Upper lobe of right lung (tissue), 1 donor: ENCODE measurements around the gene SRA1. TPM values are rescaled to one million over a fixed set of nuclear protein-coding genes. Genes with fewer than 3 reads are reported as not detected.

Experiments used
- ATAC-seq: fragments of 200-7000 bp; cut with Tn5 transposase; one replicate; pipeline ENCODE4 v1.9.1; 2020; ENCODE audit warnings: mild to moderate bottlenecking, moderate library complexity
- DNase-seq: peaks from one replicate; pipeline ENCODE4 v3.0.0-alpha.2; 2020
- H3K27ac ChIP-seq: fragments of 200-600 bp; one replicate; pipeline ENCODE4 v1.8.0; 2022
- H3K27me3 ChIP-seq: fragments of 200-600 bp; one replicate; pipeline ENCODE4 v1.8.0; 2022; ENCODE audit warnings: mild to moderate bottlenecking
- H3K36me3 ChIP-seq: fragments of 200-600 bp; one replicate; pipeline ENCODE4 v1.8.0; 2022
- H3K4me1 ChIP-seq: fragments of 200-600 bp; one replicate; pipeline ENCODE4 v1.8.0; 2022
- H3K4me3 ChIP-seq: fragments of 200-600 bp; one replicate; pipeline ENCODE4 v1.8.0; 2022; ENCODE audit warnings: mild to moderate bottlenecking
- H3K9me3 ChIP-seq: fragments of 200-600 bp; one replicate; pipeline ENCODE4 v1.8.0; 2022
- intact Hi-C: fragments of 100-400 bp; cut with DNase I; formaldehyde crosslinking; loops from one replicate; pipeline ENCODE4 v1.11.0; 2022
- total RNA-seq: library from RNA; stranded (reverse); fragmentation: NEBNext Ultra II Directional; extraction: Animal tissue kit (Norgen Biotek cat#: 25700); gene quantifications from one replicate; pipeline ENCODE4 v1.2.1, GENCODE V29; 2021
- TF ChIP-seq, protein P1 (sequence below): fragments of 200-600 bp; IDR thresholded peaks from one replicate; pipeline ENCODE4 v1.8.0; 2022; ENCODE audit warnings: antibody characterized with exemption
- donor health status: DM: no; HTN: yes; CAD: no; lungs with severe emphysema.

Gene SRA1
- total RNA-seq, 1 donor from 2014 or later = 19.4 TPM

DNA sequence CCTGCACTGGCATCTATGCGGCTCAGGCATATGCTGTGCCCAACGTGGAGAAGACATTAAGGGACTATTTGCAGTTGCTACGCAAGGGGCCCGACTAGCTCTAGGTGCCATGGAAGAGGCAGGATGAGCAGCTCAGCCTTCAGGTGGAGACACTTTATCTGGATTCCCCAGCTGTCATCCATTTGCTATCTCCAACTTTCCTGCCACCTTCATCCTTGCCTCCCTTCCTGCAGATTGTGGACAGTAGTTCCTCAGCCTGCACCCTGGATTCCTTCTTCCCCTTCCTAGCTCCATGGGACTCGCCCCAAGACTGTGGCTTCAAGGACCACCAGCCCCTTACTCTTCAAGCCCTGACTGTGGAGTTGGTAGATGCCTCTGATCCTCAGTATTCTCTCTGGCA is 9.4 kb upstream of the SRA1 start:
- peaks cover 21% of the 10 kb centered on the region for H3K36me3 ChIP-seq
- no peak for ATAC-seq
- TF ChIP-seq, protein P1, sequence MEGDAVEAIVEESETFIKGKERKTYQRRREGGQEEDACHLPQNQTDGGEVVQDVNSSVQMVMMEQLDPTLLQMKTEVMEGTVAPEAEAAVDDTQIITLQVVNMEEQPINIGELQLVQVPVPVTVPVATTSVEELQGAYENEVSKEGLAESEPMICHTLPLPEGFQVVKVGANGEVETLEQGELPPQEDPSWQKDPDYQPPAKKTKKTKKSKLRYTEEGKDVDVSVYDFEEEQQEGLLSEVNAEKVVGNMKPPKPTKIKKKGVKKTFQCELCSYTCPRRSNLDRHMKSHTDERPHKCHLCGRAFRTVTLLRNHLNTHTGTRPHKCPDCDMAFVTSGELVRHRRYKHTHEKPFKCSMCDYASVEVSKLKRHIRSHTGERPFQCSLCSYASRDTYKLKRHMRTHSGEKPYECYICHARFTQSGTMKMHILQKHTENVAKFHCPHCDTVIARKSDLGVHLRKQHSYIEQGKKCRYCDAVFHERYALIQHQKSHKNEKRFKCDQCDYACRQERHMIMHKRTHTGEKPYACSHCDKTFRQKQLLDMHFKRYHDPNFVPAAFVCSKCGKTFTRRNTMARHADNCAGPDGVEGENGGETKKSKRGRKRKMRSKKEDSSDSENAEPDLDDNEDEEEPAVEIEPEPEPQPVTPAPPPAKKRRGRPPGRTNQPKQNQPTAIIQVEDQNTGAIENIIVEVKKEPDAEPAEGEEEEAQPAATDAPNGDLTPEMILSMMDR = no peak
- H3K4me1 ChIP-seq = peaks cover 46% of the 10 kb centered on the region
- H3K27me3 ChIP-seq = no peaks in the 10 kb centered on the region
- H3K9me3 ChIP-seq = no peaks in the 10 kb centered on the region
- no peak overlapping the region for H3K27ac ChIP-seq
- no peak for DNase-seq
- intact Hi-C loops = loop anchor here (10.0 kb wide), 1 partner anchor 68 kb away; the partner anchor contains the start of genes CD14 and TMCO6
- H3K4me3 ChIP-seq = no peak overlapping the region

DNA sequence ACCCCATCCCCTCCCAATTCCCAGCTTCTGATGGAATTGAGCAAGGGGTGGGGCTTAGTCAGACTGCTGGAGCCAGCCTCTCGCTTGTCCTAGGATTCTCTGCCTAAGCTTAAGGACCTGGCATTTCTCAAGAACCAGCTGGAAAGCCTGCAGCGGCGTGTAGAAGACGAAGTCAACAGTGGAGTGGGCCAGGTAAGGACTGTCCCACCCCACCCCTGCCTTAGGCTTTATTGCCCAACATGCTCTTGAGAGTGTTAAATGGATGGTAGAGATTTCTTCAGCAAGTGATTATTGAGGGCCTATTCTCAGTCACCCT is 8.5 kb upstream of the SRA1 start:
- DNase-seq (peak; percentile 67), ATAC-seq (peak; percentile 22)
- TF ChIP-seq, protein P1 = no peak
- Histone ChIP-seq H3K27ac (peak overlapping the region; percentile 96), H3K4me3 (peak overlapping the region; percentile 72), H3K27me3 (no peaks in the 10 kb centered on the region), H3K4me1 (peaks cover 41% of the 10 kb centered on the region), H3K9me3 (no peaks in the 10 kb centered on the region), H3K36me3 (peaks cover 25% of the 10 kb centered on the region)
- intact Hi-C loops = loop anchor here (10.0 kb wide), 1 partner anchor 69 kb away; the partner anchor contains the start of genes CD14 and TMCO6

DNA sequence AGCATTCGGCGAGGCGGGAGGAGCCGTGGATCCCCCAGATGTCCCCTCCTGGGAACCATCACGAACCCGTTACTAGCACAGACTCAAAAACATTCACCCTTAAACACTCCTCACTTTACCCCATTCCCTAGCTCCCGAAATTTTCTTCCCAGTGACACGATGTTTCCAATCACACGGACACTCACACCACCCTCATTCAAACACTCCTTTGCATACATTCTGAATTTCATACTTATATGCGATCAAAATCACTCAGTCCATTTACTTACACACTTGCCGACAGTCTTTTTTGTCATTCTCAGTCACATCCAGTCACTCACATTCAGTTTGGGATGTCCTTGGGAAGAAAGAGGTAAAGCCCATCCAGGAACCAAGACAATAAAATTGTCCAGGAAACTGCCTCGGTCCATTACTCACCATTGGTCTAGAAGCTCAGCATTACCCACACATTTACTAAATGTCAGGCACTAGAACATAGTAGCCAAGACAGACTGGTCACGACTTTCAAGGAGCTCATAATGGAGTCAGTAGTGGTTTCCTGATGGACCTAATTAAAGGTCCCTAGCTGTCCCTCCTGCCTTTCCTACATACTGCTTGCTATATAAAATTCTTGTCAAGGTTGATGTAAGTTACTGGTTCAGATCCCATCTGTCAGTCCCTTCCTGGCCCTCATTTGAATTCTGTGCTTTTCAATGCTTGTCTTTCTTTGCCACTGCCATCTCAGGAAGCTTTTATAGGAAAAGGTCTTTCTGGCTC is 7.9 kb upstream of the SRA1 start:
- Histone ChIP-seq H3K36me3 (peaks cover 25% of the 10 kb centered on the region), H3K4me3 (peak overlapping the region; percentile 72), H3K27me3 (no peaks in the 10 kb centered on the region), H3K4me1 (peaks cover 38% of the 10 kb centered on the region), H3K9me3 (no peaks in the 10 kb centered on the region), H3K27ac (peak overlapping the region; percentile 96)
- TF ChIP-seq, protein P1 = no peak
- DNase-seq (no peak), ATAC-seq (no peak)
- intact Hi-C loops = loop anchor here (10.0 kb wide), 1 partner anchor 70 kb away; the partner anchor contains the start of genes CD14 and TMCO6

DNA sequence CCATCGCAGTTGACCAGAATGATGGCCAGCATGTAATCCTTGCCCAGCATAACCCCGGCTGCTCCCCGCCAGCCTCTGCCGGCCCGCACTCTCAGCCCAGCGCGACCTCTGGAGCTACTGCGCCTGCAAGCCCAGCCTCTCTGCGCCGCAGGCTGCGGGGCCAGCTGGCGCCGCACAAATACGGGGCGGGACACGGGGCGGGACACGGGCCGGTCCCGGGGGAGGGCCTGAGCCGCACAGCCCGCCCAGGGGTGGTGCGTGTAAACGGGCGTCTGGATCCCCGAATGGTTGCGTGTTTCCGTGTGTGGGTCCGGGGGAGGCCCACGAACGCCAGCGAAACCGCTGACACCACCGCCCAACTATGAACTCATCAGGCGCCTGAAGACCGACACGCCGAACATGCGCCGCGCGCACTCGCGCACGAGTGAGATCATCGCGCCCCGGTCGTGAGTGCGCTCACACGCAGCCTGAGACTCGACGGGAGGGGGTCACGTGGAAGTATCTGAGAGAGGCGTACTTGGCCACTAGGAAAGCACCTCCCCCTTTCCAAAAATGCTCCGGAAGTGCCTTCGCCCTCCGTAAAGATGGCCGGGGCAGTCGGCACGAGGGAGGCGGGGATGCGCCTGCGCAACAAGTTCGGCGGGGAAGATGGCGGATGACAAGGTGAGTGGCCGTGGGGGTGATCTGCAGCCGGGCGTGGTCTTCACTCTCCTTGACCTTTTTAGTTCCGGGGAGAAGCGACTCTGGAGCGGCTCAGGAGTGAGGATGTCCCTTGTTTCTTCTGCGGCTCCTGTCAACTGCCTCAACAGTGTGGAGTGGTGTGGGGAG is 7.1 kb upstream of the SRA1 start, which contains the start of the genes APBB3 and SLC35A4:
Gene APBB3 (minus strand): TSS at position 403 of the 828 bp plus-strand sequence. CDS start 353 bp downstream, at position 50.
Gene SLC35A4 (plus strand): TSS at position 633 of the 828 bp plus-strand sequence. CDS start 2,342 bp downstream, outside the sequence.
- ATAC-seq (peak; percentile 93), DNase-seq (peak; percentile 97)
- peak within 1 kb of the TSS; percentile 72 for H3K4me3 ChIP-seq
- TF ChIP-seq, protein P1 = no peak
- H3K27ac ChIP-seq = peak within 1 kb of the TSS; percentile 96
- H3K27me3 ChIP-seq = no peaks in the 10 kb centered on the region
- peaks cover 25% of the 10 kb centered on the region for H3K36me3 ChIP-seq
- H3K9me3 ChIP-seq = no peaks in the 10 kb centered on the region
- intact Hi-C loops = loop anchor here (10.0 kb wide), 1 partner anchor 70 kb away; the partner anchor contains the start of genes CD14 and TMCO6
- peaks cover 30% of the 10 kb centered on the region for H3K4me1 ChIP-seq

DNA sequence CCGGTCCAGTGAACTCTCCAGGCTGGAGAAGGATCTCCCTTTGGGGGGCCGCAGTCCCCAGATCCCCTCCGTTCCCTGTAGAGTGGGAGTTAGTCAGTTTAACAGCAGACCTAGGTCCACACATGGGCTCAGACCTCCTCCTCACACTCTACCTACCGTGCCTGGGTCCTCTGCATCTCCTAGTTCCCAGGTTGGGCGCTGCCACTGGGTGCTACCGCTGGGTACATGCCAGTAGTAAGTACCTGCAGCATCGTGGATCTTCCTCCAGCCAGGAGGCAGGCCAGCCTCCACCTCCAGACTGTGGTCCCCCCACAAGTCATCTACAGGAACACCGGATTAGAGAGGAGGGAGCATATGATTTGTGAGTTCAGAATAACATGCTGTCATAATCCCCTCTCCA is 6.3 kb upstream of the SRA1 start:
- no peak for DNase-seq
- Histone ChIP-seq H3K36me3 (peaks cover 25% of the 10 kb centered on the region), H3K27ac (peak overlapping the region; percentile 96), H3K4me1 (peaks cover 24% of the 10 kb centered on the region), H3K4me3 (peak overlapping the region; percentile 72), H3K9me3 (no peaks in the 10 kb centered on the region), H3K27me3 (no peaks in the 10 kb centered on the region)
- ATAC-seq = no peak
- TF ChIP-seq, protein P1 = no peak
- intact Hi-C loops = loop anchor here (10.0 kb wide), 1 partner anchor 71 kb away; the partner anchor contains the start of genes CD14 and TMCO6
